Pancreas (tissue), 10 donors: ENCODE measurements around the gene SURF2. TPM values are rescaled to one million over a fixed set of nuclear protein-coding genes. Genes with fewer than 3 reads are reported as not detected.
"Not testable (repeated sequence)": the region's sequence is repeated elsewhere in the genome, so short reads cannot be mapped to it uniquely, and the experiment has no call there.

ENCODE experiments used
- ATAC-seq, 4 donors: fragments of 200-7000 bp; cut with Tn5 transposase; one replicate each; pipeline versions ENCODE4 v1.8.0 to v1.9.1; 2020; ENCODE audit warnings: mild to moderate bottlenecking in 4 of 4, moderate library complexity in 4 of 4
- DNase-seq, 6 donors: peaks; one replicate each; pipeline ENCODE4 v3.0.0-alpha.2; 2020
- FAIRE-seq: peaks from 2 replicates; lab custom pipeline; 2012; peaks lifted over from hg19 to GRCh38; lab: Jason Lieb, UNC
- H3K27ac ChIP-seq, 4 donors: fragments of 200-600 bp; sonication (generic); 1 replicate in 3 of 4; 2 replicates in 1 of 4; pipeline versions ENCODE4 v1.5.0 to v1.8.0; 2020
- H3K27me3 ChIP-seq, 4 donors: fragments of 200-600 bp; one replicate each; pipeline ENCODE4 v1.8.0; 2021
- H3K36me3 ChIP-seq, 3 donors: fragments of 200-600 bp; sonication (generic) in 1 of 3; one replicate each; pipeline versions ENCODE4 v1.5.0 to v1.8.0; 2020 to 2021
- H3K4me1 ChIP-seq, 3 donors: fragments of 200-600 bp; one replicate each; pipeline ENCODE4 v1.8.0; 2021
- H3K4me3 ChIP-seq, 4 donors: fragments of 200-600 bp; sonication (generic) in 2 of 4; one replicate each; pipeline versions ENCODE4 v1.5.0 to v1.8.0; 2020 to 2021
- H3K9me3 ChIP-seq, 4 donors: fragments of 200-600 bp; one replicate each; pipeline ENCODE4 v1.8.0; 2021
- WGBS, 2 donors: extraction: QIAGEN DNeasy Blood & Tissue Kit; methylation state at CpG; one replicate each; pipeline ENCODE4 v1.1.7; 2013; 5-methylcytosine and 5-hydroxymethylcytosine counted together
- intact Hi-C, 3 donors: fragments of 100-400 bp; cut with DNase I; formaldehyde crosslinking; loops; one replicate each; pipeline versions ENCODE4 v1.11.1 to v1.14.2; 2022
- polyA plus RNA-seq, 2 donors: library from polyadenylated mRNA; stranded (reverse); fragments of 200-250 nt; gene quantifications; one replicate each; pipeline ENCODE4 v1.2.3, GENCODE V29; 2013
- total RNA-seq, 6 donors: library from RNA; stranded (reverse); fragmentation: NEBNext Ultra II Directional in 4 of 6; extraction: Animal tissue kit (Norgen Biotek cat#: 25700) in 4 of 6; gene quantifications; one replicate each; pipeline versions ENCODE4 v1.2.1 to v1.2.4, GENCODE V29; 2021 to 2023
- TF ChIP-seq, protein P1 (sequence below), 4 donors: fragments of 200-600 bp; sonication (generic) in 3 of 4; IDR thresholded peaks; one replicate each; pipeline versions ENCODE4 v1.5.0 to v1.8.0; 2021; ENCODE audit warnings: antibody characterized with exemption in 4 of 4
- donor health status: healthy with polysubstance abuse.
- donor health status: DM: no; HTN: no; CAD: no; lungs with moderate emphysema.
- donor health status: DM: no; HTN: no; CAD: no.
- donor health status: control.
- donor health status: control.
- donor health status: Bipolar disorder and iron deficiency.
- donor health status: DM: yes; HTN: yes; CAD: no.
- donor health status: DM: no; HTN: no; CAD: no.
- donor health status: DM: no; HTN: no; CAD: no.
- donor health status: DM: yes; HTN: yes; CAD: no.

The SURF2 gene
- 10 to 100 TPM in 4 of 6 donors, 1 to 10 TPM in 2; 7.8 to 18.7 (median 11.9) TPM for total RNA-seq
- polyA plus RNA-seq: 10 to 100 TPM; 37.3 to 52.4 TPM

- H3K4me1 ChIP-seq: peaks cover 7 to 17% (median 17%) of the 10 kb centered on the region in 3 donors
Measured at GRCh38 chr9:133356391-133357091, at the start of gene SURF2, which contains the start of gene SURF1. TSS of gene SURF2 (plus strand) at chr9:133356550. CDS start at chr9:133356593, 43 bp downstream. TSS of gene SURF1 (minus strand) at chr9:133356487. CDS start at chr9:133356453, 34 bp downstream.

GRCh38 chr9:133307301-133307700, 49.0 kb upstream of the SURF2 start:
- TF ChIP-seq, protein P1, sequence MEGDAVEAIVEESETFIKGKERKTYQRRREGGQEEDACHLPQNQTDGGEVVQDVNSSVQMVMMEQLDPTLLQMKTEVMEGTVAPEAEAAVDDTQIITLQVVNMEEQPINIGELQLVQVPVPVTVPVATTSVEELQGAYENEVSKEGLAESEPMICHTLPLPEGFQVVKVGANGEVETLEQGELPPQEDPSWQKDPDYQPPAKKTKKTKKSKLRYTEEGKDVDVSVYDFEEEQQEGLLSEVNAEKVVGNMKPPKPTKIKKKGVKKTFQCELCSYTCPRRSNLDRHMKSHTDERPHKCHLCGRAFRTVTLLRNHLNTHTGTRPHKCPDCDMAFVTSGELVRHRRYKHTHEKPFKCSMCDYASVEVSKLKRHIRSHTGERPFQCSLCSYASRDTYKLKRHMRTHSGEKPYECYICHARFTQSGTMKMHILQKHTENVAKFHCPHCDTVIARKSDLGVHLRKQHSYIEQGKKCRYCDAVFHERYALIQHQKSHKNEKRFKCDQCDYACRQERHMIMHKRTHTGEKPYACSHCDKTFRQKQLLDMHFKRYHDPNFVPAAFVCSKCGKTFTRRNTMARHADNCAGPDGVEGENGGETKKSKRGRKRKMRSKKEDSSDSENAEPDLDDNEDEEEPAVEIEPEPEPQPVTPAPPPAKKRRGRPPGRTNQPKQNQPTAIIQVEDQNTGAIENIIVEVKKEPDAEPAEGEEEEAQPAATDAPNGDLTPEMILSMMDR (IDR thresholded peaks at IDR 0.05): no peak
- Histone ChIP-seq H3K27ac (no peak overlapping the region), H3K36me3 (no peaks in the 10 kb centered on the region), H3K4me3 (no peak overlapping the region), H3K4me1 (no peaks in the 10 kb centered on the region), H3K9me3 (no peaks in the 10 kb centered on the region), H3K27me3 (no peaks in the 10 kb centered on the region)
- intact Hi-C loops: no loop called here
- FAIRE-seq: no peak
- WGBS, 2 donors: 58 to 65% methylated on average over 16 of the region's 16 CpGs
- ATAC-seq: no peak
- DNase-seq: no peak

More at GRCh38 chr9:133356391-133357091, at the start of gene SURF2, which contains the start of gene SURF1:
- Histone ChIP-seq H3K27me3 (no peaks in the 10 kb centered on the region), H3K9me3 (no peaks in the 10 kb centered on the region), H3K36me3 (peaks cover 0 to 17% (median 11%) of the 10 kb centered on the region in 3 donors), H3K4me3 (peak within 1 kb of the TSS; percentile 81 to 95 (median 88)), H3K27ac (peak within 1 kb of the TSS; percentile 37 to 53 (median 46))
- ATAC-seq: peak; percentile 85 to 96 (median 92)
- intact Hi-C loops: loop anchor here in 1 of 3 donors (10.0 kb wide), 1 partner anchor 312 kb away; no protein-coding TSS in a partner anchor
- TF ChIP-seq, protein P1 (IDR thresholded peaks at IDR 0.05): no peak
- 1% methylated on average over 63 to 78 of the region's 78 CpGs for WGBS, 2 donors
- no peak for FAIRE-seq
- DNase-seq: peak; percentile 84 to 97 (median 90)

DNA sequence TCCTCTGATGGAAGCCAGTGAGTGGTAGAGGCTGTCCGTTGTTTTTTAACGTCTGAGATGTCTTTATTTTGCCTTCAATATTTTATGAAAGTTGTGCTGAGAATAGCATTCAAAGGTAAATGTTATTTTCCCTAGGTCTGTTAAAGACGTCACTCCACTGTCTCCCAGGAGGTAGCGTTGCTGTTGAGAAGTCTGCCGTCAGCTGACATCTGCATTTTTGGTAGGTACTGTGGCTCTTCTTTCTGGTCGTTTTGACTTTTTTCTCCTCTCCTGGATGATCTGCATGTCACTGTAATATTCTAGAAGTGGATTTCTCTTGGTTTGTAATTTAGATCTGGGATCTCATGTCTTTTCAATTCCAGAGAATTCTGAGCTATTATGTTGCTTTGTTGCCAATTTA, 46.7 kb upstream of the SURF2 start:
- FAIRE-seq (no peak), ATAC-seq (no peak), DNase-seq (no peak)
- intact Hi-C loops: no loop called here
- 65 to 70% methylated on average over 6 of the region's 6 CpGs for WGBS, 2 donors
- Histone ChIP-seq H3K4me1 (no peaks in the 10 kb centered on the region), H3K9me3 (no peaks in the 10 kb centered on the region), H3K27ac (no peak overlapping the region), H3K36me3 (no peaks in the 10 kb centered on the region), H3K4me3 (no peak overlapping the region), H3K27me3 (no peaks in the 10 kb centered on the region)
- TF ChIP-seq, protein P1 (IDR thresholded peaks at IDR 0.05): no peak

DNA sequence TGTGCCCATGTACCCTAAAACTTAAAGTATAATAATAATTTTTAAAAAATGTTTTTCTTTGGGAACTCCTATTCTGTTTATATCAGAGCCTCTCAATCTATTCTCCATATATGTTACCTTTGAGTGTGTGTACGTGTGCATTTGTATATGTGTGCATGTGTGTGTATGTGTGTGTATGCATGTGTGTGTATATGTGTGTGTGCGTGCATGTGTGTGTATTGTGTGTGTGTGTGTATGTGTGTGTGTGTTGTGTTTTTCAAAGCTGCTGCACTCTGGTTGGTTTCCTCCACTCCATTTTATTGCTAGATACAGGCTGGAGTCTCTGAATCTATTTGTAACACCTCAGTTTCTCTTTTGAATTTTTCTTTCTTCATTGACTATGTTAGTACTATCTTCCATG, 40.4 kb upstream of the SURF2 start:
- H3K4me3 ChIP-seq: no peak overlapping the region
- H3K4me1 ChIP-seq: no peaks in the 10 kb centered on the region
- H3K36me3 ChIP-seq: no peaks in the 10 kb centered on the region
- no peak overlapping the region for H3K27ac ChIP-seq
- no peaks in the 10 kb centered on the region for H3K9me3 ChIP-seq
- ATAC-seq (no peak), FAIRE-seq (no peak), DNase-seq (no peak)
- H3K27me3 ChIP-seq: no peaks in the 10 kb centered on the region
- WGBS, 2 donors: 64 to 68% methylated on average over 2 of the region's 2 CpGs
- intact Hi-C loops: no loop called here
- TF ChIP-seq, protein P1 (IDR thresholded peaks at IDR 0.05): no peak

DNA sequence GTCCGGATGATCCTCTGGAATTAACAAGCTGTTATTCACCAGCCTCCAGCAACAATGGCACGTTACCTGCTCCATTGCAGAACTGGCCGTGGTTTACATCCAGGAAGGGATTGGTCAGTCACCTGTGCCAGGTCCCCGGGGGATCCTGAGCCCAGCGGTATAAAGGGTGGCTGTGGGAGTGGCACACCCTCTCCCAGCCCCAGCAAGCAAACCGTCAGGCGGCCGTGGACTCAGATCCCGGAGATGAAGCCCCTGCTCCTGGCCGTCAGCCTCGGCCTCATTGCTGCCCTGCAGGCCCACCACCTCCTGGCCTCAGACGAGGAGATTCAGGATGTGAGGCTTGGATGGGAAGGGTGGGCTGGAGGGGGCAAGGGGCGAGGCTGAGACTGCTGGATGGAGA, 38.8 kb upstream of the SURF2 start:
- H3K4me1 ChIP-seq, H3K36me3 ChIP-seq, H3K27ac ChIP-seq, H3K9me3 ChIP-seq, ATAC-seq, H3K4me3 ChIP-seq, H3K27me3 ChIP-seq, FAIRE-seq, DNase-seq, intact Hi-C loops: not testable (repeated sequence)
- 66 to 69% methylated on average over 13 of the region's 13 CpGs for WGBS, 2 donors
